Suprapubic skin (tissue), 4 donors: ENCODE results near the gene PISD. TPM values are rescaled to one million over a fixed set of nuclear protein-coding genes. Genes with fewer than 3 reads are reported as not detected.

ENCODE experiments used
- DNase-seq, 2 donors: peaks; one replicate each; pipeline ENCODE4 v3.0.0-alpha.2; 2019; ENCODE audit warnings: low spot score in 2 of 2
- H3K27ac ChIP-seq: fragments of 200-600 bp; sonication (generic); one replicate; pipeline ENCODE4 v1.5.1; 2019
- H3K27me3 ChIP-seq: fragments of 200-600 bp; sonication (generic); one replicate; pipeline ENCODE4 v1.5.1; 2019
- H3K36me3 ChIP-seq: fragments of 200-600 bp; sonication (generic); one replicate; pipeline ENCODE4 v1.5.1; 2019
- H3K4me1 ChIP-seq: fragments of 200-600 bp; sonication (generic); one replicate; pipeline ENCODE4 v1.5.1; 2019
- H3K4me3 ChIP-seq: fragments of 200-600 bp; sonication (generic); one replicate; pipeline ENCODE4 v1.5.1; 2019; ENCODE audit warnings: mild to moderate bottlenecking
- H3K9me3 ChIP-seq: fragments of 200-600 bp; sonication (generic); one replicate; pipeline ENCODE4 v1.5.1; 2019
- EP300 ChIP-seq: sonication (generic); formaldehyde crosslinking; IDR thresholded peaks from one replicate; pipeline ENCODE4 v1.6.1; 2017; ENCODE audit warnings: antibody characterized with exemption
- POLR2A ChIP-seq, 2 donors: fragments of 450-650 bp; IDR thresholded peaks; one replicate each; pipeline ENCODE4 v1.6.1; 2017; ENCODE audit warnings: antibody characterized with exemption in 2 of 2, mild to moderate bottlenecking in 2 of 2, moderate library complexity in 2 of 2
- POLR2AphosphoS5 ChIP-seq, 3 donors: sonication (generic); formaldehyde crosslinking; IDR thresholded peaks; one replicate each; pipeline ENCODE4 v1.6.1; 2017; ENCODE audit warnings: antibody characterized with exemption in 3 of 3
- WGBS: methylation state at CpG from one replicate; pipeline ENCODE4 v1.1.5; 2018; 5-methylcytosine and 5-hydroxymethylcytosine counted together
- total RNA-seq, 4 donors: library from RNA; depleted of rRNA; stranded (reverse); fragments of >200 nt; gene quantifications; one replicate each; pipeline ENCODE4 v1.1.0, GENCODE V29; 2016
- TF ChIP-seq, protein P1 (sequence below), 2 donors: fragments of 200-600 bp in 1 of 2; fragments of 450-650 bp in 1 of 2; sonication (generic) in 1 of 2; IDR thresholded peaks; one replicate each; pipeline ENCODE4 v1.5.1; 2016 to 2019; ENCODE audit warnings: antibody characterized with exemption in 2 of 2, mild to moderate bottlenecking in 1 of 2, moderate library complexity in 1 of 2

PISD gene
- total RNA-seq, 4 donors from 2014 or later: 42.5 to 91.7 (median 57.9) TPM

DNA sequence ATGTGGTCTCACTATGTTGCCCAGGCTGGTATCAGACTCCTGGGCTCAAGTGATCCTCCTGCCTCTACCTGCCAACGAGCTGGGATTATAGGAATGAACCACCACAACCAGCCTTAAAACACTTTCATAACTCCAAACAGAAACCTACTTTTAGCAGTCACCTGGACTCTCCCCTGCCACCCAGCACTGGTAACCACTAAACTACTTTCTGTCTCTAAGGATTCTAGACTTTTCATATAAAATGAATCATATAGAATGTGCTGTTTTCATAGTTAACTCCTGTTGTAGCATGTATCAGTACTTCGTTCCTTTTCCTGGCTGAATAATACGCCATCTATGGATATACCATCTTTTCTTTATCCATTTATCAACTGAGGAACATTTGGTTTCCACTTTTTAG lies 29.4 kb upstream of the PISD start:
- H3K4me1 ChIP-seq: no peaks in the 10 kb centered on the region
- H3K4me3 ChIP-seq: no peak overlapping the region
- no peak for DNase-seq
- 97% methylated on average over 3 of the region's 3 CpGs for WGBS
- no peak overlapping the region for H3K27ac ChIP-seq
- peaks cover 78% of the 10 kb centered on the region for H3K36me3 ChIP-seq
- H3K27me3 ChIP-seq: no peaks in the 10 kb centered on the region
- no peak for TF ChIP-seq POLR2AphosphoS5 (IDR thresholded peaks at IDR 0.05)
- no peak for TF ChIP-seq EP300
- no peak for TF ChIP-seq POLR2A (IDR thresholded peaks at IDR 0.05)
- TF ChIP-seq, protein P1, sequence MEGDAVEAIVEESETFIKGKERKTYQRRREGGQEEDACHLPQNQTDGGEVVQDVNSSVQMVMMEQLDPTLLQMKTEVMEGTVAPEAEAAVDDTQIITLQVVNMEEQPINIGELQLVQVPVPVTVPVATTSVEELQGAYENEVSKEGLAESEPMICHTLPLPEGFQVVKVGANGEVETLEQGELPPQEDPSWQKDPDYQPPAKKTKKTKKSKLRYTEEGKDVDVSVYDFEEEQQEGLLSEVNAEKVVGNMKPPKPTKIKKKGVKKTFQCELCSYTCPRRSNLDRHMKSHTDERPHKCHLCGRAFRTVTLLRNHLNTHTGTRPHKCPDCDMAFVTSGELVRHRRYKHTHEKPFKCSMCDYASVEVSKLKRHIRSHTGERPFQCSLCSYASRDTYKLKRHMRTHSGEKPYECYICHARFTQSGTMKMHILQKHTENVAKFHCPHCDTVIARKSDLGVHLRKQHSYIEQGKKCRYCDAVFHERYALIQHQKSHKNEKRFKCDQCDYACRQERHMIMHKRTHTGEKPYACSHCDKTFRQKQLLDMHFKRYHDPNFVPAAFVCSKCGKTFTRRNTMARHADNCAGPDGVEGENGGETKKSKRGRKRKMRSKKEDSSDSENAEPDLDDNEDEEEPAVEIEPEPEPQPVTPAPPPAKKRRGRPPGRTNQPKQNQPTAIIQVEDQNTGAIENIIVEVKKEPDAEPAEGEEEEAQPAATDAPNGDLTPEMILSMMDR (IDR thresholded peaks at IDR 0.05): no peak
- H3K9me3 ChIP-seq: no peaks in the 10 kb centered on the region

DNA sequence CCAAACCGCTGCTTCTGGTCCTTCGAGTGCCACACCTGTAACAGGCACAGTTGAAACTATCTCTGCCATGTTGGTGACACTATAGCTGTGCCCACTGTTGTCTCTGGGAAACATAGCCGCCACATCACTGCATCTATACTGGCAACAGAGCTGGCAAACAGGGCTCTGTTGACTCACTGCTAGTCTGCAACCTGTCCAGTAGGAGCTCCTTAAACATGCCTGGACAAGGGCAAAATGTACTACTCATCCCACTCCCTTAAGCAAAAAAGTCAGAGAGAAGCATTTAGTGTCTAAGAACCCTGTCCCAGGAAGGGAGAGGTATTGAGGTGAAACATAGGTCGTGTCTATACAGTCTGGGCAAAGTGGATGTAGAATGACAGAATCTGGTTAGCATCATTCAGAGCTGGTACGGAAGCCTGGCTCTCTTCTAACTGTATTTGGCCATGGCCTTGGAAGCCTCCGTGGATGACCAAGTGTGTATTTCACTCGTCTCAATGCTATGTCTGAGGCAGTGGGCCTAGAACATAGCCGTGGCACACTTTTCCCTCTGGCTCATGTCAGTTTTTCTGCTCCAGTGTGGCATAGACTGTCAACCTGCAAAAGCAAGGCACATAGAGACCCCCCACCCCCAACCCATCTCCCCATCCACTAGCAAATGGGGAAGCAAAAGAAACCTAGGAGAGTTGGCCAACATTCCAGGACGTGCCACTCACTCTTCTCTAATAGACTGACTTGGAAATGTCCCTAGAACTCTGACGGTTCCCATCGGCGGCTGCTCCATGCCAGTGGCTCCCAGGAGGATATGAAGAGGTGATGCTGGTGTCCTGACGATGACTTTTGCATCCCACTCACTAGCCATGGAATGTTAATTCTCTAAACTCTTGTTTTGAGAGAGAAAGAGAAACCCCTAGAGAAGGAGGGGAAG lies 21.4 kb upstream of the PISD start:
- H3K27ac ChIP-seq: peak overlapping the region; percentile 66

DNA sequence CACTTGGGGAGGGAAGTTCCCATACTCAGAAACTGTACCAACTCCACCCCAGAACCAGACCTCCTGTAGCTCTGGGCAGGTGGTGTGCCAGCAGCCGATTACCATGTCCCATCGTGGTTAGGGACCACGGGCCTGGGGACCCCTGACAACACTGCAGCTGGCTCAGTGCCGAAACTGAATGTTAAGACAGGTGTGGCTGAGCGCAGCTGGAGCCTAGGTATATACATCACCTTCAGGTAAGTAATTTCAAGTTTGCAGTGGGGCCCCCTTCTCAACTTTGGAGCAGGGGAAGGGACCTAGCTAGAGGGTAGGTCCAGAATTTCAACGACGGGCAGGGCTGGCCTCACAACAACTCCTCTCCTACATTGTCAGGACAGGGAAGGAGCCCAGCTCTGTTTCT lies 20.7 kb upstream of the PISD start:
- WGBS: 82% methylated on average over 4 of the region's 7 CpGs

More for the DNA sequence above, 21.4 kb upstream of the PISD start:
- 54% methylated on average over 13 of the region's 13 CpGs for WGBS
- Histone ChIP-seq H3K27me3 (no peaks in the 10 kb centered on the region), H3K4me3 (no peak overlapping the region), H3K36me3 (peaks cover 39% of the 10 kb centered on the region), H3K9me3 (no peaks in the 10 kb centered on the region), H3K4me1 (peaks cover 27% of the 10 kb centered on the region)
- TF ChIP-seq EP300 (no peak), POLR2AphosphoS5 (IDR thresholded peaks at IDR 0.05) (no peak)
- DNase-seq: no peak

DNA sequence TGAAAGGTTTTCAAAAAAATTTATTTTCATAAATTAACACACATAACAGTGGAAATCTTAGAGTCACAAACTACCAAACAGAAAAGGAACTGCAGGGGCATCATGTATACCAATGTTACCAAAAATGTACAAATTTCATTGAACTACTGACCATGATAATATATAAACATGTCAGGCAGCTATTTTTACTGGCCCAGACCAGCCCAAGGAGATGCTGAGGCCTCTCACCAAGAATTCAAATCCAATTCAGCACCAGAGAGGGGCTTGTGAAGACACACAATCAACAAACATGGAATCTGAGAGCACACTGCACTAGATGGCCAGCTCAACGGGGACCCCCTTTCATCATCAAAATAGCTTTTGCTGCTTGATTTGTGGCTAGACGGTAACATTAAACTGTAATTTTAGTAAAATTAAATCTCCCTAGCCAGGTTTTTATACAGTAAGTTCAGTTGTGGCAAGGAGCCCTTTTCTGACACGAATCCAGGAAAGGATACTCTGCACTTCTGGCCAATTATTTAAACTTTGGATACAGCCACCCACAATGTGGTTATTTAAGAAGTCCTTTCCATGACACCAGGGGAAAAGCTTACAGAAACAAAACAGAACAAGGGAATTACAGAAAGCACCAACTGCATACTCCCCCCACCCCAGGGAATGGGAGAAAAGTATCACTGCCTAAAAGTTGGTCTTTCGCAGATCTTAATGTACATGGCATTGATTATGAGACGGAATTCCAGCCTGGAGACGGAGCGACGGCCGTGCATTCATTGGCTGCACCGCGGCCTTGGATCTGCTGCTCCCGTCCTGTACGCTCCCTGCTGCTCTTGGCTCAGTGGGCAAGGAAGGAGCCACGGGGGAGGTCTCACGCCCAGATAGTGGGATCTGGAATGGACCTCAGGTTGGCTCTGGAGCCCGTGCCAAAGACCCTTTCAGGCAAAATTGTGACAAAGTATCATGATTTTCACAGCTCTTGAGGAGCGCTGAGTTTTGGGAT lies 19.6 kb upstream of the PISD start:
- no peak for DNase-seq
- 67% methylated on average over 17 of the region's 17 CpGs for WGBS
- Histone ChIP-seq H3K27ac (peak overlapping the region; percentile 14), H3K9me3 (no peaks in the 10 kb centered on the region), H3K4me1 (peaks cover 32% of the 10 kb centered on the region), H3K27me3 (no peaks in the 10 kb centered on the region), H3K4me3 (no peak overlapping the region), H3K36me3 (peaks cover 29% of the 10 kb centered on the region)
- TF ChIP-seq POLR2AphosphoS5 (IDR thresholded peaks at IDR 0.05) (no peak), EP300 (no peak), POLR2A (IDR thresholded peaks at IDR 0.05) (no peak)
- TF ChIP-seq, protein P1 (IDR thresholded peaks at IDR 0.05): no peak

More for the DNA sequence above, 20.7 kb upstream of the PISD start:
- no peak for DNase-seq
- peak overlapping the region; percentile 58 for H3K27ac ChIP-seq
- H3K4me3 ChIP-seq: no peak overlapping the region
- H3K27me3 ChIP-seq: no peaks in the 10 kb centered on the region
- peaks cover 27% of the 10 kb centered on the region for H3K4me1 ChIP-seq
- no peak for TF ChIP-seq POLR2AphosphoS5 (IDR thresholded peaks at IDR 0.05)
- H3K36me3 ChIP-seq: peaks cover 38% of the 10 kb centered on the region
- H3K9me3 ChIP-seq: no peaks in the 10 kb centered on the region

DNA sequence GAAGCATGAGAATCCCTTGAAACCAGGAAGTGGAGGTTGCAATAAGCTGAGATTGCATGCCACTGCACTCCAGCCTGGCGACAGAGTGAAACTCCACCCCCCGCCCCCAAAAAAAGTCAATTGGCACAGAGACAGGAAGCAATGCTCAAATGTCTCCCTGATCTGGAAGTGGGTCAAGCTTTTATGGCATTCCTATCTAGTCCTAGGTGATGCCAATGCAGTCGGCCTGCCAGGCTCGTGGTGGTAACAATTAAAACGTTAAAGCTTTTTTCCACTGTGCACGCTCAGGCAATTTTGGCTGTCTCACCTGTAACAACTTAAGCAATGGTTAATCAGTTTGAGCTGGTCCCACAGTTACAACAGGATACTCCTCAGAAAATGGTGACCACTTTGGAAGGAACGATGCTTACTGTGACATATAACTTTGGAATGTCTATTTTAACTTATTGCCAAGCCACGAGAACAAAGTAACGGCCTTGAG lies 18.9 kb upstream of the PISD start:
- no peak for DNase-seq
- Histone ChIP-seq H3K9me3 (no peaks in the 10 kb centered on the region), H3K4me1 (peaks cover 36% of the 10 kb centered on the region), H3K36me3 (peaks cover 21% of the 10 kb centered on the region), H3K27ac (peak overlapping the region; percentile 34), H3K4me3 (no peak overlapping the region), H3K27me3 (no peaks in the 10 kb centered on the region)
- 38% methylated on average over 7 of the region's 9 CpGs for WGBS
- TF ChIP-seq POLR2AphosphoS5 (IDR thresholded peaks at IDR 0.05): no peak
- TF ChIP-seq, protein P1 (IDR thresholded peaks at IDR 0.05): no peak
- no peak for TF ChIP-seq POLR2A (IDR thresholded peaks at IDR 0.05)
- TF ChIP-seq EP300: no peak
